ENCODE measurements around the gene TFCP2. TPM values are rescaled to one million over a fixed set of nuclear protein-coding genes. Genes with fewer than 3 reads are reported as not detected.

Gene TFCP2
- total and polyA plus RNA-seq, 2 of the 13 experiments (the other 11 are each of a cell fraction or from before 2014, with no cell fraction given), result 7.6 to 10.0 TPM

GRCh38 chr12:51047655-51048540, 125.0 kb downstream of the TFCP2 start, which contains the start of gene LETMD1 (continued):
- peak; percentile 96 for TF ChIP-seq RAD21 (CRISPR knock-in tag; IDR thresholded peaks at IDR 0.05)
- 0 out of 2 replicates have a peak, but pooled peaks have one; percentile 51 for TF ChIP-seq GATAD2A (CRISPR knock-in tag; IDR thresholded peaks at IDR 0.05)
- no peak for TF ChIP-seq ZIK1 (CRISPR knock-in tag; IDR thresholded peaks at IDR 0.05; ENCODE audit: borderline replicate concordance, low read depth)
- TF ChIP-seq ZMYM4 (CRISPR knock-in tag; IDR thresholded peaks at IDR 0.05), result peak; percentile 85
- peak; percentile 56; the same call in 1 of the 2 replicates for TF ChIP-seq ZNF24 (IDR thresholded peaks at IDR 0.05)
- no peak for TF ChIP-seq ZNF251 (CRISPR knock-in tag; IDR thresholded peaks at IDR 0.05)
- no peak for TF ChIP-seq HNF1A (IDR thresholded peaks at IDR 0.05; ENCODE audit: low read depth)
- 0 out of 2 replicates have a peak, but pooled peaks have one; percentile 8 for TF ChIP-seq HNF1A (CRISPR knock-in tag; IDR thresholded peaks at IDR 0.05; ENCODE audit: borderline replicate concordance)
- peak; percentile 66; the same call in 1 of the 2 replicates for TF ChIP-seq NR0B2 (CRISPR knock-in tag; IDR thresholded peaks at IDR 0.05)
- TF ChIP-seq PCBP1 (IDR thresholded peaks at IDR 0.05; ENCODE audit: borderline replicate concordance, low read depth, low read length), result no peak
- TF ChIP-seq PCBP2 (optimal IDR thresholded peaks at IDR 0.05; ENCODE audit: low read depth, low read length, poor library complexity, severe bottlenecking), result no peak
- no peak for TF ChIP-seq ZNF724P (CRISPR knock-in tag; IDR thresholded peaks at IDR 0.05; ENCODE audit: borderline replicate concordance)
- peak; percentile 18; the same call in 1 of the 2 replicates for TF ChIP-seq NR2F6 (IDR thresholded peaks at IDR 0.05)
- no peak for TF ChIP-seq NR2F6 (CRISPR knock-in tag; IDR thresholded peaks at IDR 0.05)
- TF ChIP-seq, protein P1, sequence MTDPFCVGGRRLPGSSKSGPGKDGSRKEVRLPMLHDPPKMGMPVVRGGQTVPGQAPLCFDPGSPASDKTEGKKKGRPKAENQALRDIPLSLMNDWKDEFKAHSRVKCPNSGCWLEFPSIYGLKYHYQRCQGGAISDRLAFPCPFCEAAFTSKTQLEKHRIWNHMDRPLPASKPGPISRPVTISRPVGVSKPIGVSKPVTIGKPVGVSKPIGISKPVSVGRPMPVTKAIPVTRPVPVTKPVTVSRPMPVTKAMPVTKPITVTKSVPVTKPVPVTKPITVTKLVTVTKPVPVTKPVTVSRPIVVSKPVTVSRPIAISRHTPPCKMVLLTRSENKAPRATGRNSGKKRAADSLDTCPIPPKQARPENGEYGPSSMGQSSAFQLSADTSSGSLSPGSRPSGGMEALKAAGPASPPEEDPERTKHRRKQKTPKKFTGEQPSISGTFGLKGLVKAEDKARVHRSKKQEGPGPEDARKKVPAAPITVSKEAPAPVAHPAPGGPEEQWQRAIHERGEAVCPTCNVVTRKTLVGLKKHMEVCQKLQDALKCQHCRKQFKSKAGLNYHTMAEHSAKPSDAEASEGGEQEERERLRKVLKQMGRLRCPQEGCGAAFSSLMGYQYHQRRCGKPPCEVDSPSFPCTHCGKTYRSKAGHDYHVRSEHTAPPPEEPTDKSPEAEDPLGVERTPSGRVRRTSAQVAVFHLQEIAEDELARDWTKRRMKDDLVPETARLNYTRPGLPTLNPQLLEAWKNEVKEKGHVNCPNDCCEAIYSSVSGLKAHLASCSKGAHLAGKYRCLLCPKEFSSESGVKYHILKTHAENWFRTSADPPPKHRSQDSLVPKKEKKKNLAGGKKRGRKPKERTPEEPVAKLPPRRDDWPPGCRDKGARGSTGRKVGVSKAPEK (CRISPR knock-in tag; IDR thresholded peaks at IDR 0.05; ENCODE audit: borderline replicate concordance), result no peak
- 0 out of 2 replicates have a peak, but pooled peaks have one; percentile 55 for TF ChIP-seq TP53 (CRISPR knock-in tag; conservative IDR thresholded peaks at IDR 0.05)
- no peak; the same call in 1 of the 2 replicates for TF ChIP-seq MIER3 (CRISPR knock-in tag; IDR thresholded peaks at IDR 0.05; ENCODE audit: borderline replicate concordance)
- no peak for TF ChIP-seq ZSCAN22 (CRISPR knock-in tag; IDR thresholded peaks at IDR 0.05)
- TF ChIP-seq ARHGAP35 (CRISPR knock-in tag; IDR thresholded peaks at IDR 0.05; ENCODE audit: borderline replicate concordance), result peak; percentile 10; the same call in 1 of the 2 replicates
- TF ChIP-seq THYN1 (CRISPR knock-in tag; IDR thresholded peaks at IDR 0.05; ENCODE audit: borderline replicate concordance, low read depth), result no peak
- no peak for TF ChIP-seq KLF13 (CRISPR knock-in tag; IDR thresholded peaks at IDR 0.05)

Measured in HepG2 (cell line).